ENCODE measurements around the gene C11orf21. TPM values are rescaled to one million over a fixed set of nuclear protein-coding genes. Genes with fewer than 3 reads are reported as not detected.

The C11orf21 gene
- polyA plus RNA-seq, 1 donor (not counting 4 experiments of a cell fraction or from before 2014, with no cell fraction given): not detected

DNA sequence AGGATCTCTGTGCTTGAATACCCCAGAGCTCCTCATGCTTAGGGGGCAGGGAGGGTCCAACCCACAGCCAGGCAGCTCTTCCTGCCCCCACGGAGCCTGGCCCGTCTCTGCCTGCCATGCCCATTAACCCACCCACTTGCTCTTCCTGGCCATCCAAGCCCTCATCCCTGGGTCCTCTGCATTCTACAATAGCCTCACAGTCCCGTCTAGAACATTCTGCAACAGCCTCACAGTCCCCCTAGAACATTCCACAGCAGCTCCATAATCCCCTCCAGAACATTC is 15.2 kb upstream of the C11orf21 start:
- Histone ChIP-seq H3K9me1 (ENCODE audit: control insufficient read depth, extremely low read depth, insufficient read depth, low read length) (no peaks in the 10 kb centered on the region), H3K4me2 (ENCODE audit: control insufficient read depth, extremely low read depth, insufficient read depth, low read depth, low read length) (no peak overlapping the region), H2AFZ (ENCODE audit: control insufficient read depth, low read length) (no peak overlapping the region), H3K36me3 (ENCODE audit: control insufficient read depth in 2 of 2, extremely low read depth in 1 of 2, insufficient read depth in 2 of 2, low read length in 2 of 2) (no peaks in the 10 kb centered on the region), H3K79me2 (ENCODE audit: control insufficient read depth, insufficient read depth, low read length) (no peaks in the 10 kb centered on the region), H3K9ac (ENCODE audit: control insufficient read depth, extremely low read depth, insufficient read depth, low read length) (no peak overlapping the region), H3K27me3 (ENCODE audit: control insufficient read depth, extremely low read depth, insufficient read depth, low read length) (no peaks in the 10 kb centered on the region), H3K4me3 (ENCODE audit: control insufficient read depth in 2 of 3, extremely low read depth in 1 of 3, insufficient read depth in 2 of 3, low read depth in 1 of 3, low read length in 3 of 3) (no peak overlapping the region), H3K9me3 (ENCODE audit: control insufficient read depth, low read depth, low read length) (no peaks in the 10 kb centered on the region), H3K4me1 (ENCODE audit: control insufficient read depth, extremely low read depth, insufficient read depth, low read length) (no peaks in the 10 kb centered on the region), H4K20me1 (ENCODE audit: control insufficient read depth, extremely low read depth, insufficient read depth, low read length) (no peaks in the 10 kb centered on the region), H3K27ac (ENCODE audit: control insufficient read depth, insufficient read depth, low read length) (no peak overlapping the region)
- dilution Hi-C loops (cut with MboI; ENCODE audit: extremely low pct_ligation_motif_present, low sequenced_read_pairs): no loop called here
- FAIRE-seq (no peak), DNase-seq (ENCODE audit: low read depth, low spot score) (no peak)
- TF ChIP-seq EZH2 (IDR thresholded peaks at IDR 0.05; ENCODE audit: low read length): no peak
- TF ChIP-seq, protein P1, sequence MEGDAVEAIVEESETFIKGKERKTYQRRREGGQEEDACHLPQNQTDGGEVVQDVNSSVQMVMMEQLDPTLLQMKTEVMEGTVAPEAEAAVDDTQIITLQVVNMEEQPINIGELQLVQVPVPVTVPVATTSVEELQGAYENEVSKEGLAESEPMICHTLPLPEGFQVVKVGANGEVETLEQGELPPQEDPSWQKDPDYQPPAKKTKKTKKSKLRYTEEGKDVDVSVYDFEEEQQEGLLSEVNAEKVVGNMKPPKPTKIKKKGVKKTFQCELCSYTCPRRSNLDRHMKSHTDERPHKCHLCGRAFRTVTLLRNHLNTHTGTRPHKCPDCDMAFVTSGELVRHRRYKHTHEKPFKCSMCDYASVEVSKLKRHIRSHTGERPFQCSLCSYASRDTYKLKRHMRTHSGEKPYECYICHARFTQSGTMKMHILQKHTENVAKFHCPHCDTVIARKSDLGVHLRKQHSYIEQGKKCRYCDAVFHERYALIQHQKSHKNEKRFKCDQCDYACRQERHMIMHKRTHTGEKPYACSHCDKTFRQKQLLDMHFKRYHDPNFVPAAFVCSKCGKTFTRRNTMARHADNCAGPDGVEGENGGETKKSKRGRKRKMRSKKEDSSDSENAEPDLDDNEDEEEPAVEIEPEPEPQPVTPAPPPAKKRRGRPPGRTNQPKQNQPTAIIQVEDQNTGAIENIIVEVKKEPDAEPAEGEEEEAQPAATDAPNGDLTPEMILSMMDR (optimal IDR thresholded peaks at IDR 0.05 in 1 of 3, IDR thresholded peaks at IDR 0.05 in 1 of 3, conservative IDR thresholded peaks at IDR 0.05 in 1 of 3; ENCODE audit: extremely low read depth in 1 of 3, insufficient read depth in 2 of 3, low read length in 3 of 3): no peak

DNA sequence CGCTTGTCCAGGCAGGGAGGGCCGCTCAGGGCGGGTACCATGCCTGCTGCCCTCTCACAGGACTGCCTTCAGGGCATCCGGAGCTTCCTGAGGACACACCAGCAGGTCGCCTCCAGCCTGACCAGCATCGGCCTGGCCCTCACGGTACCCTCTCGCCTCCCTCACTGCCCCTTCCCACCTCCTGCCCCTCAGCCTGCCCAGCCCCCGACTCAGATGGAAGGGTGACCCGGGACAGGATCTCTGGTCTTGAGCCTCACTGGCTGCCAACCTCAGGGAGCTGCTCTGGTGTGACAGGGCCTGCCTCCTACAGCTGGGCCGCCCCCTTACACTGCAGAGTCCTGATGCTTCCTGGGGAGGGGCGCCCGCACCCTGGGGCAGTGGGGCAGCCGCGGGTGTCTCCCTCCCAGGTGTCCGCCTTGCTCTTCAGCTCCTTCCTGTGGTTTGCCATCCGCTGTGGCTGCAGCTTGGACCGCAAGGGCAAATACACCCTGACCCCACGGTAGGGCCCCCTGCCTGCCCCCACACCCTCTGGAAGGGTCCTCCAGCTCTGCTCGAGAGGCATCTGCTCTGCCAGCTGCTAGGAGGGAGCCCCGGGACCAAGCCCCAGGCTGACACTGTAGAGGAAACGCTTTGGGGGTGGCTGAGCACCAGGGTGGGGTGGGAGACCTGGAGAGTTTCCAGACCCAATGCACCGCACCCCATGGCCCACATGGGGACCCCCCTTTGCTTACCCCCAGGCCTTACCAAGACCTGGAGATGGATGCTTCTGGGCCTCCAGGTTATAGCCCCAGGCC is 14.6 kb upstream of the C11orf21 start:
- no peak overlapping the region for H3K27ac ChIP-seq (ENCODE audit: control insufficient read depth, insufficient read depth, low read length)
- dilution Hi-C loops (cut with MboI; ENCODE audit: extremely low pct_ligation_motif_present, low sequenced_read_pairs): no loop called here

More for the DNA sequence above, 14.6 kb upstream of the C11orf21 start:
- DNase-seq (ENCODE audit: low read depth, low spot score): no peak
- H3K9me3 ChIP-seq (ENCODE audit: control insufficient read depth, low read depth, low read length): no peaks in the 10 kb centered on the region
- no peak overlapping the region for H3K4me3 ChIP-seq (ENCODE audit: control insufficient read depth in 2 of 3, extremely low read depth in 1 of 3, insufficient read depth in 2 of 3, low read depth in 1 of 3, low read length in 3 of 3)
- no peaks in the 10 kb centered on the region for H3K4me1 ChIP-seq (ENCODE audit: control insufficient read depth, extremely low read depth, insufficient read depth, low read length)
- no peak for TF ChIP-seq EZH2 (IDR thresholded peaks at IDR 0.05; ENCODE audit: low read length)
- TF ChIP-seq, protein P1 (optimal IDR thresholded peaks at IDR 0.05 in 1 of 3, IDR thresholded peaks at IDR 0.05 in 1 of 3, conservative IDR thresholded peaks at IDR 0.05 in 1 of 3; ENCODE audit: extremely low read depth in 1 of 3, insufficient read depth in 2 of 3, low read length in 3 of 3): no peak
- H3K36me3 ChIP-seq (ENCODE audit: control insufficient read depth in 2 of 2, extremely low read depth in 1 of 2, insufficient read depth in 2 of 2, low read length in 2 of 2): no peaks in the 10 kb centered on the region
- no peaks in the 10 kb centered on the region for H3K79me2 ChIP-seq (ENCODE audit: control insufficient read depth, insufficient read depth, low read length)
- H2AFZ ChIP-seq (ENCODE audit: control insufficient read depth, low read length): no peak overlapping the region
- no peaks in the 10 kb centered on the region for H3K27me3 ChIP-seq (ENCODE audit: control insufficient read depth, extremely low read depth, insufficient read depth, low read length)
- H4K20me1 ChIP-seq (ENCODE audit: control insufficient read depth, extremely low read depth, insufficient read depth, low read length): no peaks in the 10 kb centered on the region
- H3K9me1 ChIP-seq (ENCODE audit: control insufficient read depth, extremely low read depth, insufficient read depth, low read length): no peaks in the 10 kb centered on the region
- FAIRE-seq: no peak
- no peak overlapping the region for H3K9ac ChIP-seq (ENCODE audit: control insufficient read depth, extremely low read depth, insufficient read depth, low read length)
- H3K4me2 ChIP-seq (ENCODE audit: control insufficient read depth, extremely low read depth, insufficient read depth, low read depth, low read length): no peak overlapping the region
